ENCODE measurements around the gene APC2. TPM values are rescaled to one million over a fixed set of nuclear protein-coding genes. Genes with fewer than 3 reads are reported as not detected.
A peak's percentile ranks its signal among the peaks of the same experiment; 100 is the strongest.

The APC2 gene
- total RNA-seq, 1 donor from 2014 or later, result 0.42 TPM

DNA sequence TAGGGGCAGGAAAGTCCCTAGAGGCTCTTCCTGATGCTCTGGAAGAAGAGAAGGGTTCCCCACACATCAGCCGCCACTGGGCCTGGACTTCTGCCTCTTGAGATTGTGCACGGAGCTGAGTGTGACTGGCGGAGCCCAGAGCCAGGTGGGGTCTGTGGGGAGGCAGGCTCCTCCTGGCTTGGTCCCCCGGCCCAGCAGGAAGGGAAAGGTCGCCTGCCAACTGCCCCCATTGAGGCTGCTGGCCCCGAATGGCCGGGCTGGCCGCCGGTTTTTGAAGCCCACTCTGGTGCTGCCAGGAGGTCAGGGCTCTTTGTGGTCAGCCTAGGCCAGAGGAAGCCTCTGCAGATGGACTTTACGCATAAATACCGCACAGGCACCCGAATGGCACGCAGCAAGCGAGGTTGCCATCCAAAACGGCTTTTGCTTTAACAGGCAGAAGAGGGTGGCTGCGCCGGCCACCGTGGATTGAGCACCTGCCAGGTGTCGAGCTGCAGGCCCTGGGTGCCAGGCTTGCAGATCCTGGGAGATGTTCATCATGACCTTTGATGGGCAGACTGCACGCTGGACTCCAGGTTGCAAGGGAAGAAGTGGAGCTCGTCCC is 37.5 kb upstream of the APC2 start:
- H3K4me3 Mint-ChIP-seq, result no peak overlapping the region
- CTCF ChIA-PET, result no interaction called here

DNA sequence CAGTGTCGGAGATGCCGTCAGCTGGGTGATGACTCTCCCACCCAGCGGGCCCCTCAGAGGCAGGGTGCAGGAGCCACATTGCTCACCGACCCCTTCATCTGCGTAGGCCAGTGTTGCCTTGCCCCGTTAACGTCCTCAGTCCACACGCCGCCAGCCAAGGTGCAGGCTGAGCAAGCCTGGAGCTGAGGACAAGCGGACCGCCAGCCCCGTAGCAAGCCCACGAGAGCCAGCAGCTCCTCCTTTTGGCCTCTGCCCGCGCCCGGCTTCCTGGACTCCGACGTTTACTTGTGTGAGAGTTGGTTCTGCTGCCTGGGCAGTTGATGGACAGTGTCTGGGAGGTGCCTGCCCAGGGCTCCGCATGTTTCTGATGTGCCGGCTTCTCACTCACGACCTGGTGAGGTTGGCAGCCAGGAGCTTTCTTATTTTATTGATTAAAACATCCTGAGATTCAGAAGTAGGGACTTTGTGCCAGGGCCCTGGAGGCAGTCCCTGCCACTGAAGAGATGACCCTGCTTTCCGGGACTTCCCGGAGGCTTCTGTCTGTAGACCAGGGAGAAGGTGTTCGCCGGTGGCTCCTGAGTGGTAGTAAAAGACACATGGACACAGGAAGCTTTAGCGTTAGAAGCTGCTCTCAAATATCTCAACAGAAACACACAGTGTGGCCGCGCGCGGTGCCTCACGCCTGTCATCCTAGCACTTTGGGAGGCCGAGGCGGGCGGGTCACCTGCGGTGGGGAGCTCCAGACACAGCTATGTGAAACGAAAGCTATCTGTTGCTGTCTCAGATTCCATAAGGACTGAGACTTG is 36.7 kb upstream of the APC2 start:
- TF ChIP-seq, protein P1, sequence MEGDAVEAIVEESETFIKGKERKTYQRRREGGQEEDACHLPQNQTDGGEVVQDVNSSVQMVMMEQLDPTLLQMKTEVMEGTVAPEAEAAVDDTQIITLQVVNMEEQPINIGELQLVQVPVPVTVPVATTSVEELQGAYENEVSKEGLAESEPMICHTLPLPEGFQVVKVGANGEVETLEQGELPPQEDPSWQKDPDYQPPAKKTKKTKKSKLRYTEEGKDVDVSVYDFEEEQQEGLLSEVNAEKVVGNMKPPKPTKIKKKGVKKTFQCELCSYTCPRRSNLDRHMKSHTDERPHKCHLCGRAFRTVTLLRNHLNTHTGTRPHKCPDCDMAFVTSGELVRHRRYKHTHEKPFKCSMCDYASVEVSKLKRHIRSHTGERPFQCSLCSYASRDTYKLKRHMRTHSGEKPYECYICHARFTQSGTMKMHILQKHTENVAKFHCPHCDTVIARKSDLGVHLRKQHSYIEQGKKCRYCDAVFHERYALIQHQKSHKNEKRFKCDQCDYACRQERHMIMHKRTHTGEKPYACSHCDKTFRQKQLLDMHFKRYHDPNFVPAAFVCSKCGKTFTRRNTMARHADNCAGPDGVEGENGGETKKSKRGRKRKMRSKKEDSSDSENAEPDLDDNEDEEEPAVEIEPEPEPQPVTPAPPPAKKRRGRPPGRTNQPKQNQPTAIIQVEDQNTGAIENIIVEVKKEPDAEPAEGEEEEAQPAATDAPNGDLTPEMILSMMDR (IDR thresholded peaks at IDR 0.05), result no peak
- no peak for DNase-seq
- no peaks in the 10 kb centered on the region for H3K27me3 Mint-ChIP-seq
- no peaks in the 10 kb centered on the region for H3K9me3 Mint-ChIP-seq
- no peak overlapping the region for H3K4me3 Mint-ChIP-seq
- no peak overlapping the region for H3K27ac Mint-ChIP-seq
- H3K36me3 Mint-ChIP-seq (ENCODE audit: low read depth), result peaks cover 57% of the 10 kb centered on the region
- intact Hi-C loops (cut with micrococcal nuclease), result no loop called here
- no peak for ATAC-seq (ENCODE audit: low read depth)
- POLR2A ChIA-PET, result no interaction called here
- peaks cover 55% of the 10 kb centered on the region for H3K4me1 Mint-ChIP-seq
- CTCF ChIA-PET, result no interaction called here

More for the DNA sequence above, 37.5 kb upstream of the APC2 start:
- DNase-seq, result no peak
- TF ChIP-seq, protein P1 (IDR thresholded peaks at IDR 0.05), result no peak
- peaks cover 55% of the 10 kb centered on the region for H3K4me1 Mint-ChIP-seq
- intact Hi-C loops (cut with micrococcal nuclease), result no loop called here
- no peak for ATAC-seq (ENCODE audit: low read depth)
- peaks cover 50% of the 10 kb centered on the region for H3K36me3 Mint-ChIP-seq (ENCODE audit: low read depth)
- H3K27me3 Mint-ChIP-seq, result no peaks in the 10 kb centered on the region
- no peak overlapping the region for H3K27ac Mint-ChIP-seq
- POLR2A ChIA-PET, result no interaction called here
- H3K9me3 Mint-ChIP-seq, result no peaks in the 10 kb centered on the region

DNA sequence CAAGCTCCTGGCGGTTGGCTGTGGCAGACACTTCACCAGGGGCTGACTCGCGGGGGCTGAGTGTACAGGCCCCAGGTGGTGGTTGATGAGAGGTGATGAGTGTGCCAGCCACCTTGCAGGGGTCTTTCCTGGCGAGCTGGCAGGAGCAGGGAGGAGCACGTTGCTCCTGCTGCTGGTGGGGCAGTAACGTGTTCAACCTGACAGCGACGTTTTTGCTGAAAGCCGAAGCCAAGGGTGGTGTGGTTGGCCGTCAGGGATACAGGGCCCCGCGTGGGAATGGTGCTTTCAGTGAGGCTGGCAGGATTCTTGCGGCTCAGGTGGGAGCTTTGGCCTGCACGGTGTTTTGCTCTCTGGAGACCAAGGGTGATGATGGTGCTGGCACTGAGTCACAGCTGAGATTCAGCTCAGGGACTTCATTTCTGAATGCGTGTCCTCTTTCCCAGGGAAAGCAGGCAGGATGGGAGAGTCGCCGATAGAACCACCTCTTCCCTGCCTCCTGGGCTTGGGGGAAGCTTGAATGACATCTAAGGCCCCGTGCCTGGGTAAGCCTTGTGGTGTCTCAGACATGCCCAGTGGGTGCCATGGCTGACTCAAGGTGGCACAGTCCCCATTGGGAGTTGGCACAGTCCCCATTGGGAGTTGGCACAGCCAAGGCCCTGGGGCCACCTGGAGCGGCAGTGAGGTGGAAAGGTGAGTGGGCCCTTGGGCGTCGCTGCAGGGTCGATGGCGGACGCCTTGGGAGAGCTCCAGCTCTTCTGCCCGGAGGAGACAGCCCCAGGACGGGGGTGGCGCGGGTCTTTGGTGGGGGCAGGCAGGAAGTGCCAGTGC is 33.7 kb upstream of the APC2 start:
- TF ChIP-seq, protein P1 (IDR thresholded peaks at IDR 0.05), result no peak
- no peak for DNase-seq
- ATAC-seq (ENCODE audit: low read depth), result no peak
- Mint-ChIP-seq H3K4me1 (peaks cover 28% of the 10 kb centered on the region), H3K4me3 (no peak overlapping the region), H3K36me3 (ENCODE audit: low read depth) (peaks cover 57% of the 10 kb centered on the region), H3K9me3 (no peaks in the 10 kb centered on the region), H3K27me3 (no peaks in the 10 kb centered on the region), H3K27ac (no peak overlapping the region)
- intact Hi-C loops (cut with micrococcal nuclease), result no loop called here
- ChIA-PET CTCF (interaction anchor here (0.7 kb wide), 1 partner anchor 172 kb away, joined by 3 read pairs; no protein-coding TSS in a partner anchor), POLR2A (no interaction called here)

GRCh38 chr19:1417145-1417544 is 32.8 kb upstream of the APC2 start:
- Mint-ChIP-seq H3K36me3 (ENCODE audit: low read depth) (peaks cover 59% of the 10 kb centered on the region), H3K27ac (peak overlapping the region; percentile 24), H3K4me3 (no peak overlapping the region), H3K9me3 (no peaks in the 10 kb centered on the region), H3K4me1 (peaks cover 22% of the 10 kb centered on the region), H3K27me3 (no peaks in the 10 kb centered on the region)
- POLR2A ChIA-PET, result interaction anchor here (0.8 kb wide), 1 partner anchor 148 kb away, joined by 3 read pairs; no protein-coding TSS in a partner anchor
- intact Hi-C loops (cut with micrococcal nuclease), result no loop called here
- TF ChIP-seq, protein P1 (IDR thresholded peaks at IDR 0.05), result no peak
- ATAC-seq (ENCODE audit: low read depth) (no peak), DNase-seq (no peak)
- CTCF ChIA-PET, result no interaction called here
